Fibroblast of lung (primary cell): Measurements from ENCODE around the gene FBXW11. TPM values are rescaled to one million over a fixed set of nuclear protein-coding genes. Genes with fewer than 3 reads are reported as not detected.

Experiments used
- DNase-seq, 2 donors: peaks; one replicate each; pipeline versions ENCODE4 v3.0.0 to v3.0.0-alpha.2; 2010; ENCODE audit warnings: low read depth in 2 of 2
- H2AFZ ChIP-seq: 2 replicates; pipeline ENCODE4 v1.5.1; 2012; ENCODE audit warnings: low read length, control low read depth, inconsistent platforms
- H3K27ac ChIP-seq: 2 replicates; pipeline ENCODE4 v1.5.1; 2011; ENCODE audit warnings: low read length, control low read depth; ENCODE audit not compliant: insufficient read depth
- H3K27me3 ChIP-seq: 2 replicates; pipeline ENCODE4 v1.5.1; 2011; ENCODE audit warnings: mild to moderate bottlenecking, low read length; ENCODE audit not compliant: control insufficient read depth, insufficient read depth
- H3K36me3 ChIP-seq: 2 replicates; pipeline ENCODE4 v1.5.1; 2011; ENCODE audit warnings: low read length; ENCODE audit not compliant: control insufficient read depth, insufficient read depth
- H3K4me1 ChIP-seq: 2 replicates; pipeline ENCODE4 v1.5.1; 2011; ENCODE audit warnings: low read length; ENCODE audit not compliant: control insufficient read depth, insufficient read depth; ENCODE audit errors: extremely low read depth
- H3K4me2 ChIP-seq: 2 replicates; pipeline ENCODE4 v1.5.1; 2011; ENCODE audit warnings: low read length, control low read depth; ENCODE audit not compliant: insufficient read depth; ENCODE audit errors: extremely low read depth
- H3K4me3 ChIP-seq, 4 experiments: fragments of 200-600 bp in 1 of 4; sonication (generic) in 1 of 4; replicated peaks in 1 of 4; 2 replicates each; pipeline ENCODE4 v1.5.1; 2011 to 2016; ENCODE audit warnings: low read length in 4 of 4, low read depth in 3 of 4, mild to moderate bottlenecking in 3 of 4, control low read depth in 2 of 4, inconsistent platforms in 1 of 4, mixed read lengths in 1 of 4; ENCODE audit not compliant: insufficient read depth in 1 of 4; ENCODE audit errors: control extremely low read depth in 1 of 4
- H3K79me2 ChIP-seq: 2 replicates; pipeline ENCODE4 v1.5.1; 2012; ENCODE audit warnings: mild to moderate bottlenecking, low read length, inconsistent platforms; ENCODE audit not compliant: control insufficient read depth, insufficient read depth
- H3K9ac ChIP-seq: 2 replicates; pipeline ENCODE4 v1.5.1; 2011; ENCODE audit warnings: mild to moderate bottlenecking, low read length, control low read depth; ENCODE audit not compliant: insufficient read depth
- H3K9me3 ChIP-seq: 2 replicates; pipeline ENCODE4 v1.5.1; 2012; ENCODE audit warnings: low read depth, low read length; ENCODE audit not compliant: control insufficient read depth, insufficient read depth
- H4K20me1 ChIP-seq: 2 replicates; pipeline ENCODE4 v1.5.1; 2011; ENCODE audit warnings: low read length; ENCODE audit not compliant: control insufficient read depth, insufficient read depth; ENCODE audit errors: extremely low read depth
- EZH2 ChIP-seq: IDR thresholded peaks from 2 replicates; pipeline ENCODE4 v1.5.1; 2012; ENCODE audit warnings: low read length, control low read depth, mild to moderate bottlenecking; ENCODE audit errors: missing control alignments
- polyA plus RNA-seq, 2 donors: library from polyadenylated mRNA; depleted of rRNA in 1 of 2; stranded (reverse) in 1 of 2; unstranded in 1 of 2; fragments of >200 nt; gene quantifications; 2 replicates each; pipeline ENCODE4 v1.2.1, GENCODE V29; 2011 to 2012; ENCODE audit warnings: missing spikeins in 1 of 2
- total RNA-seq: library from RNA; depleted of rRNA; stranded (reverse); fragments of >200 nt; gene quantifications from 2 replicates; pipeline ENCODE4 v1.2.1, GENCODE V29; 2014
- TF ChIP-seq, protein P1 (sequence below), 2 donors: IDR thresholded peaks in 1 of 2; conservative IDR thresholded peaks in 1 of 2; 1 replicate in 1 of 2; 2 replicates in 1 of 2; pipeline ENCODE4 v1.5.1; 2011 to 2012; ENCODE audit warnings: low read length in 2 of 2, control low read depth in 1 of 2, inconsistent platforms in 1 of 2, low read depth in 1 of 2, mild to moderate bottlenecking in 1 of 2

Gene FBXW11
- total and polyA plus RNA-seq, 2 donors (not counting 1 experiment from before 2014, with no cell fraction given): 52.6 to 113 TPM

DNA sequence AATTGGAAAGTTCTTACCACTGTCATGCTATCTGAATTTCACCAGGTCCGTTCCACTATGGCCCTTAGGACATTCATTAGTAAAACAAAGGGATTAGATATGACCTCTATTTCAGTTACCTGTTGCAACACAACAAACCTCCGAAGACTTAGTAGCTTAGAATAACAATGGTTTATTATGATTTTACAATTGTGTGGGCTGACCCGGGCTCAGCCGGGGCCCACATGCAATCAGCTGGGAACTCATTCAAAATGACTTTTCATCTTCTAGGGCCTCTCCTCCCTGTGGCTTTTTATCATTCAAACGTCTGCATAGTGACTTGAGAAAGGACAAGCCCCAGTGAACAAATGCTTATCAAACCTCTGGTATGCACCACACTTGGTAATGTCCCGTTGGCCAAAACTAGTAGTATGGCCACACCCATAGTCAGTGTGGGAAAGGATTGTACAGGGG is 2.3 kb upstream of the FBXW11 start:
- Histone ChIP-seq H3K9ac (no peak overlapping the region), H3K9me3 (no peaks in the 10 kb centered on the region), H3K79me2 (peaks cover 30% of the 10 kb centered on the region), H3K27me3 (no peaks in the 10 kb centered on the region), H4K20me1 (peaks cover 2% of the 10 kb centered on the region), H3K4me2 (no peak overlapping the region), H3K4me3 (no peak overlapping the region), H3K27ac (no peak overlapping the region), H2AFZ (no peak overlapping the region), H3K4me1 (no peaks in the 10 kb centered on the region), H3K36me3 (no peaks in the 10 kb centered on the region)
- peak in 1 of 2 donors; percentile 75 for DNase-seq
- no peak for TF ChIP-seq EZH2
- TF ChIP-seq, protein P1, sequence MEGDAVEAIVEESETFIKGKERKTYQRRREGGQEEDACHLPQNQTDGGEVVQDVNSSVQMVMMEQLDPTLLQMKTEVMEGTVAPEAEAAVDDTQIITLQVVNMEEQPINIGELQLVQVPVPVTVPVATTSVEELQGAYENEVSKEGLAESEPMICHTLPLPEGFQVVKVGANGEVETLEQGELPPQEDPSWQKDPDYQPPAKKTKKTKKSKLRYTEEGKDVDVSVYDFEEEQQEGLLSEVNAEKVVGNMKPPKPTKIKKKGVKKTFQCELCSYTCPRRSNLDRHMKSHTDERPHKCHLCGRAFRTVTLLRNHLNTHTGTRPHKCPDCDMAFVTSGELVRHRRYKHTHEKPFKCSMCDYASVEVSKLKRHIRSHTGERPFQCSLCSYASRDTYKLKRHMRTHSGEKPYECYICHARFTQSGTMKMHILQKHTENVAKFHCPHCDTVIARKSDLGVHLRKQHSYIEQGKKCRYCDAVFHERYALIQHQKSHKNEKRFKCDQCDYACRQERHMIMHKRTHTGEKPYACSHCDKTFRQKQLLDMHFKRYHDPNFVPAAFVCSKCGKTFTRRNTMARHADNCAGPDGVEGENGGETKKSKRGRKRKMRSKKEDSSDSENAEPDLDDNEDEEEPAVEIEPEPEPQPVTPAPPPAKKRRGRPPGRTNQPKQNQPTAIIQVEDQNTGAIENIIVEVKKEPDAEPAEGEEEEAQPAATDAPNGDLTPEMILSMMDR (conservative IDR thresholded peaks at IDR 0.05 in 1 of 2, IDR thresholded peaks at IDR 0.05 in 1 of 2; ENCODE audit: low read depth in 1 of 2, low read length in 2 of 2): no peak

GRCh38 chr5:172008111-172008455 is 1.6 kb upstream of the FBXW11 start:
- peaks cover 2% of the 10 kb centered on the region for H3K4me1 ChIP-seq
- H2AFZ ChIP-seq: no peak overlapping the region
- H3K4me3 ChIP-seq: peak overlapping the region in 1 of 4 experiments; percentile 69
- H3K27me3 ChIP-seq: no peaks in the 10 kb centered on the region
- H3K79me2 ChIP-seq: peaks cover 36% of the 10 kb centered on the region
- no peaks in the 10 kb centered on the region for H3K36me3 ChIP-seq
- H3K4me2 ChIP-seq: peak overlapping the region; percentile 100
- H3K9me3 ChIP-seq: no peaks in the 10 kb centered on the region
- no peak for TF ChIP-seq EZH2
- TF ChIP-seq, protein P1 (conservative IDR thresholded peaks at IDR 0.05 in 1 of 2, IDR thresholded peaks at IDR 0.05 in 1 of 2; ENCODE audit: low read depth in 1 of 2, low read length in 2 of 2): no peak
- H3K9ac ChIP-seq: no peak overlapping the region
- DNase-seq: peak; percentile 23 to 92
- H4K20me1 ChIP-seq: peaks cover 2% of the 10 kb centered on the region
- no peak overlapping the region for H3K27ac ChIP-seq

DNA sequence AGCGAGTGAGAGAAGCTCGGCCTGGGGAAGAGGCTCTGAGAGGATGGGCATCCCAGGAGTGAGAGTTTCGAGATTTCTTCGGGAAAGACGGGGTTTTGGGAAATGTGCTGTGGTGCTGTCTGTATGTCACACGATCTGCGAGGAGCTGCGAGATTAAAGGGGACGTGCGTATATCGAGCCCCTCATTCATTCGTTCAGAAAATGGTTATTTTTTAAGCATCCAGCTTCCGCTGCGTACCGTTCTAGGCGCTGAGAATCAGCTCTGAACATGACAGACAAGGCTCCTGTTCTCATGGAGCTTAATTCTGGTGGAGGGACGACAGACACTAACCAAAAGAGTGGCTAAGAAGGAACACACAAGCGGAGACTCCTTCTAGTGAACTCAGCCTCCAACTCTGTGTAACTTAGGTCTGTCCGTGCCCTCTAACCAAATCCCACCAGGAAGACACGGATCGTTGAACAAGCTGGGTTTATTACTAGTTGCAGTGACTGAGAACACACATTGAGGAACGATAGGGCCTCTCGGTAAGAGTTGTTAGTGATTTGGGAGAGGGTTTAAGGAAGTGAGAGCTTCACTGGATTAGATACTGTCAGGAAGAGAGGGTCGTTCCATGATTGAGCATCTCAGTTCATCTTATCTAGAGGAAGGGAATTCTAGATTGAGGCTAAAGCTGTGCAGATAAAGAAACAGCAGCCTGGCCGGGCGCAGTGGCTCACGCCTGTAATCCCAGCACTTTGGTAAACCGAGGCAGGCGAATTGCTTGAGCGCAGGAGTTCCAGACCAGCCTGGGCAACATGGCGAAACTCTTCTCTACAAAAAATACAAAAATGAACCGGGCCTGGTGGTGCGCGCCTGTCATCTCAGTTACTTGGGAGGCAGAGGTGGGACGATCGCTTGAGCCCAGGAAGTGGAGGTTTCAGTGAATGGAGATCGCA is 1.0 kb upstream of the FBXW11 start:
- no peak for DNase-seq
- Histone ChIP-seq H3K9ac (peak overlapping the region; percentile 91), H4K20me1 (peaks cover 2% of the 10 kb centered on the region), H3K4me3 (peak overlapping the region; percentile 69 to 98 (median 92)), H3K27me3 (no peaks in the 10 kb centered on the region), H2AFZ (peak overlapping the region; percentile 98), H3K4me2 (peak overlapping the region; percentile 100), H3K79me2 (peaks cover 42% of the 10 kb centered on the region), H3K27ac (peak overlapping the region; percentile 98), H3K4me1 (peaks cover 3% of the 10 kb centered on the region), H3K36me3 (no peaks in the 10 kb centered on the region), H3K9me3 (no peaks in the 10 kb centered on the region)
- TF ChIP-seq, protein P1 (conservative IDR thresholded peaks at IDR 0.05 in 1 of 2, IDR thresholded peaks at IDR 0.05 in 1 of 2; ENCODE audit: low read depth in 1 of 2, low read length in 2 of 2): no peak
- TF ChIP-seq EZH2: no peak
